GM12891 (cell line): ENCODE measurements around the gene APBA2.

Source experiments
- PAX5 ChIP-seq: IDR thresholded peaks from 2 replicates; pipeline ENCODE4 v1.6.1; 2011; ENCODE audit warnings: low read length, moderate library complexity, mild to moderate bottlenecking; ENCODE audit not compliant: insufficient read depth, severe bottlenecking
- POLR2A ChIP-seq: IDR thresholded peaks from 2 replicates; pipeline ENCODE4 v1.6.1; 2011; ENCODE audit warnings: low read depth, low read length, control low read depth
- POLR2AphosphoS5 ChIP-seq: IDR thresholded peaks from 2 replicates; pipeline ENCODE4 v1.6.1; 2011; ENCODE audit warnings: low read depth, low read length, control low read depth
- POU2F2 ChIP-seq: IDR thresholded peaks from 2 replicates; pipeline ENCODE4 v1.6.1; 2011; ENCODE audit warnings: low read depth, mild to moderate bottlenecking, control low read depth, low read length, moderate library complexity
- SPI1 ChIP-seq: IDR thresholded peaks from 2 replicates; pipeline ENCODE4 v1.6.1; 2011; ENCODE audit warnings: low read depth, low read length, control low read depth
- TAF1 ChIP-seq: IDR thresholded peaks from 2 replicates; pipeline ENCODE4 v1.6.1; 2011; ENCODE audit warnings: low read depth, low read length, control low read depth

- TF ChIP-seq POLR2A (no peak), POLR2AphosphoS5 (no peak), SPI1 (no peak), PAX5 (no peak), TAF1 (no peak), POU2F2 (no peak)
These were observed 24.3 kb downstream of the APBA2 start for GRCh38 chr15:28909958-28910500.
